Measurements from ENCODE around the gene ATXN3. TPM values are rescaled to one million over a fixed set of nuclear protein-coding genes. Genes with fewer than 3 reads are reported as not detected.

ATXN3 gene
- polyA plus RNA-seq, 1 donor (not counting 4 experiments of a cell fraction or from before 2014, with no cell fraction given): 27.6 TPM

DNA sequence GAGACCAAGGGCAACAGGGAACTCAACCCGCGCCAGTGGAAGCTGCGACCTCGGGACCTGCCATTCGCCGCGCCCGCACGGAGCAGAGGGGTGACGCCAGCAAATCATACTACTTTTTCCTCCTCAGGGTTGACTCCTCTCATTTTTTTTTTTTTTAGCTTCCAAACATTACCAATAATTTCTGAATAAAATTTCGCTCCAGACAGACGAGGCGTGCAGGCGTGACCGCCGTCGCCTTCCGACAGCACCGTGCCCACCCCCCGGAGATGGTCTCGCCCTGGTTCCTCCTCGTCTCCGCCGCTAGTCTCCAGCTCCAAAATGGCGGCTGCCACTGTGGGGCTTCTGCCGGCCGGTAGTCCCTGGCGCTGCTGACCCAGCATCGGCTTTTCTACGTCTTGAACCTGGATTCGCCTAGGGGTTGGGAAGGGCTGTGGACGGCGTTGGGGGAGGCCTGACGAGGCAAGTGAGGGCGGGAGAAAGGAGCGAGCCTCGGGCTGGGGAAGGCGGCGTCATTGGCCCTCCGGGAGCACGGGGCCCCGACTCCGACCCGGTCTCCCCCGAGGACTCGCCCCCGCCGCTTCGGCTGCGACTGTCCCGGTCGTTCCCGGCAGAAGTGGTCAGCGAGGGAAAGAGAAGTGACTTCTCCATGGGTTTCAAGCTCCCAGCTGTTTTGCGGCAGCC lies 15.4 kb upstream of the ATXN3 start, which contains the start of the genes CPSF2 and NDUFB1:
Gene CPSF2, plus strand, starts transcription at position 300 of the 681 bp plus-strand sequence. CDS start 9,016 bp downstream, outside the sequence.
Gene NDUFB1, minus strand, starts transcription at position 37 of the 681 bp plus-strand sequence. CDS start 4,069 bp downstream, outside the sequence.
- TF ChIP-seq, protein P1, sequence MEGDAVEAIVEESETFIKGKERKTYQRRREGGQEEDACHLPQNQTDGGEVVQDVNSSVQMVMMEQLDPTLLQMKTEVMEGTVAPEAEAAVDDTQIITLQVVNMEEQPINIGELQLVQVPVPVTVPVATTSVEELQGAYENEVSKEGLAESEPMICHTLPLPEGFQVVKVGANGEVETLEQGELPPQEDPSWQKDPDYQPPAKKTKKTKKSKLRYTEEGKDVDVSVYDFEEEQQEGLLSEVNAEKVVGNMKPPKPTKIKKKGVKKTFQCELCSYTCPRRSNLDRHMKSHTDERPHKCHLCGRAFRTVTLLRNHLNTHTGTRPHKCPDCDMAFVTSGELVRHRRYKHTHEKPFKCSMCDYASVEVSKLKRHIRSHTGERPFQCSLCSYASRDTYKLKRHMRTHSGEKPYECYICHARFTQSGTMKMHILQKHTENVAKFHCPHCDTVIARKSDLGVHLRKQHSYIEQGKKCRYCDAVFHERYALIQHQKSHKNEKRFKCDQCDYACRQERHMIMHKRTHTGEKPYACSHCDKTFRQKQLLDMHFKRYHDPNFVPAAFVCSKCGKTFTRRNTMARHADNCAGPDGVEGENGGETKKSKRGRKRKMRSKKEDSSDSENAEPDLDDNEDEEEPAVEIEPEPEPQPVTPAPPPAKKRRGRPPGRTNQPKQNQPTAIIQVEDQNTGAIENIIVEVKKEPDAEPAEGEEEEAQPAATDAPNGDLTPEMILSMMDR (optimal IDR thresholded peaks at IDR 0.05 in 1 of 3, IDR thresholded peaks at IDR 0.05 in 1 of 3, conservative IDR thresholded peaks at IDR 0.05 in 1 of 3; ENCODE audit: extremely low read depth in 1 of 3, insufficient read depth in 2 of 3, low read length in 3 of 3): peak in 1 of 3 experiments; percentile 4
- no peak for TF ChIP-seq EZH2 (IDR thresholded peaks at IDR 0.05; ENCODE audit: low read length)
- no peak for FAIRE-seq
- dilution Hi-C loops (cut with MboI; ENCODE audit: extremely low pct_ligation_motif_present, low sequenced_read_pairs): no loop called here

DNA sequence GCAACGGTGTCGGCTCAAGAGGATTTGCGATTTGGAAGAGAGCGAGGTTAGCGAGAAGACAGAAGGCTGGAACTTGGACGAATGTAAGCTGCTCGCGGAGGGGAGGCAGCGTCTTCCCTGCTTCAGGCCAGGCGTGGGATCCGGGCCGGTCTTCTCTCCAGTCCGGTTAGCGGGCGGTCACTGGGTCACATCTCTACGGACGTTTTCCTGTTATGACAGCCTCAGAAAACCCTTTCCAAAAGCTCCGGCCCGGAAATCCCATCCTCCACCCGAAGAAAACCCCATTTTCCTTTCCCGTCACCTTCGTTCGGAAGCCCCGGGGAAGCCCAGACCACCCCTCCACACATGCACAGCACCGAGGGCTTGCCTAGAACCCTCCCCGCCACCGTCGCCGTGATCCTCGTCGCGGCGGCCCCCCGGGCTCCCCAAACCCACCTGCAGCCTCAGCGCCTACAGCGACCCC lies 14.9 kb upstream of the ATXN3 start:
- dilution Hi-C loops (cut with MboI; ENCODE audit: extremely low pct_ligation_motif_present, low sequenced_read_pairs): no loop called here
- Histone ChIP-seq H4K20me1 (ENCODE audit: control insufficient read depth, extremely low read depth, insufficient read depth, low read length) (no peaks in the 10 kb centered on the region), H3K27me3 (ENCODE audit: control insufficient read depth, extremely low read depth, insufficient read depth, low read length) (no peaks in the 10 kb centered on the region), H3K9ac (ENCODE audit: control insufficient read depth, extremely low read depth, insufficient read depth, low read length) (peak overlapping the region; percentile 98), H3K9me1 (ENCODE audit: control insufficient read depth, extremely low read depth, insufficient read depth, low read length) (no peaks in the 10 kb centered on the region), H3K36me3 (ENCODE audit: control insufficient read depth in 2 of 2, extremely low read depth in 1 of 2, insufficient read depth in 2 of 2, low read length in 2 of 2) (peaks cover 3 to 8% of the 10 kb centered on the region in 2 experiments), H3K4me3 (ENCODE audit: control insufficient read depth in 2 of 3, extremely low read depth in 1 of 3, insufficient read depth in 2 of 3, low read depth in 1 of 3, low read length in 3 of 3) (peak overlapping the region; percentile 85 to 97 (median 94)), H3K4me2 (ENCODE audit: control insufficient read depth, extremely low read depth, insufficient read depth, low read depth, low read length) (peak overlapping the region; percentile 77), H2AFZ (ENCODE audit: control insufficient read depth, low read length) (peak overlapping the region; percentile 99), H3K27ac (ENCODE audit: control insufficient read depth, insufficient read depth, low read length) (peak overlapping the region; percentile 80), H3K4me1 (ENCODE audit: control insufficient read depth, extremely low read depth, insufficient read depth, low read length) (peaks cover 3% of the 10 kb centered on the region), H3K79me2 (ENCODE audit: control insufficient read depth, insufficient read depth, low read length) (peaks cover 45% of the 10 kb centered on the region), H3K9me3 (ENCODE audit: control insufficient read depth, low read depth, low read length) (no peaks in the 10 kb centered on the region)
- no peak for TF ChIP-seq EZH2 (IDR thresholded peaks at IDR 0.05; ENCODE audit: low read length)
- TF ChIP-seq, protein P1 (optimal IDR thresholded peaks at IDR 0.05 in 1 of 3, IDR thresholded peaks at IDR 0.05 in 1 of 3, conservative IDR thresholded peaks at IDR 0.05 in 1 of 3; ENCODE audit: extremely low read depth in 1 of 3, insufficient read depth in 2 of 3, low read length in 3 of 3): no peak
- DNase-seq (ENCODE audit: low read depth, low spot score) (no peak), FAIRE-seq (no peak)

More for the DNA sequence above, 15.4 kb upstream of the ATXN3 start, which contains the start of the genes CPSF2 and NDUFB1:
- H3K27ac ChIP-seq (ENCODE audit: control insufficient read depth, insufficient read depth, low read length): peak within 1 kb of the TSS; percentile 80
- H2AFZ ChIP-seq (ENCODE audit: control insufficient read depth, low read length): peak within 1 kb of the TSS; percentile 99
- H3K9me3 ChIP-seq (ENCODE audit: control insufficient read depth, low read depth, low read length): no peaks in the 10 kb centered on the region
- peak within 1 kb of the TSS; percentile 85 to 97 (median 94) for H3K4me3 ChIP-seq (ENCODE audit: control insufficient read depth in 2 of 3, extremely low read depth in 1 of 3, insufficient read depth in 2 of 3, low read depth in 1 of 3, low read length in 3 of 3)
- peaks cover 2 to 7% of the 10 kb centered on the region in 2 experiments for H3K36me3 ChIP-seq (ENCODE audit: control insufficient read depth in 2 of 2, extremely low read depth in 1 of 2, insufficient read depth in 2 of 2, low read length in 2 of 2)
- peak within 1 kb of the TSS; percentile 98 for H3K9ac ChIP-seq (ENCODE audit: control insufficient read depth, extremely low read depth, insufficient read depth, low read length)
- no peak for DNase-seq (ENCODE audit: low read depth, low spot score)
- no peaks in the 10 kb centered on the region for H3K9me1 ChIP-seq (ENCODE audit: control insufficient read depth, extremely low read depth, insufficient read depth, low read length)
- peaks cover 45% of the 10 kb centered on the region for H3K79me2 ChIP-seq (ENCODE audit: control insufficient read depth, insufficient read depth, low read length)
- H3K27me3 ChIP-seq (ENCODE audit: control insufficient read depth, extremely low read depth, insufficient read depth, low read length): no peaks in the 10 kb centered on the region
- H3K4me2 ChIP-seq (ENCODE audit: control insufficient read depth, extremely low read depth, insufficient read depth, low read depth, low read length): peak within 1 kb of the TSS; percentile 77
- H4K20me1 ChIP-seq (ENCODE audit: control insufficient read depth, extremely low read depth, insufficient read depth, low read length): no peaks in the 10 kb centered on the region
- peaks cover 3% of the 10 kb centered on the region for H3K4me1 ChIP-seq (ENCODE audit: control insufficient read depth, extremely low read depth, insufficient read depth, low read length)

All from keratinocyte (primary cell).